ENCODE results near the gene PKN2. TPM values are rescaled to one million over a fixed set of nuclear protein-coding genes. Genes with fewer than 3 reads are reported as not detected.
"Not testable (repeated sequence)": the region's sequence is repeated elsewhere in the genome, so short reads cannot be mapped to it uniquely, and the experiment has no call there.

The PKN2 gene
- total RNA-seq, 1 donor from 2014 or later, result 59.0 TPM

DNA sequence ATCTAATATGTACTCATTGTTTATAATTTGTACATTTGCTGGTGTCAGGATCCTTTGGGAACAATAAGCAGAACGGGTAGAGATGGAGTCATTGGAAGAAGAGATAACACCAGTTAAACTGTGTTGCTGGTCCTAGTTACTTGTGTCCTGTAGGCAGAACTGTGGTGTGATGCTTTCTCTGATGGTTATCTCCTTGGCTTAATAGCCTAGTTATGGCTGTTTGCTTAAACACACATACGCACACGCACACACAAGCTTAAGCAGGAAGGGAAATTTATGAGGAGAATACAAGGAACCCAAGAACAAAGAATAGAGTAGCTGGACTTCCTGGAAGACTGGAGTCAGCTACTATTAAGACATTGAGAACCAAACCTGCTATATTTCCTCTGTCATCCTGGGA, 5.7 kb upstream of the PKN2 start:
- peak; percentile 24 for DNase-seq (ENCODE audit: low read depth)

DNA sequence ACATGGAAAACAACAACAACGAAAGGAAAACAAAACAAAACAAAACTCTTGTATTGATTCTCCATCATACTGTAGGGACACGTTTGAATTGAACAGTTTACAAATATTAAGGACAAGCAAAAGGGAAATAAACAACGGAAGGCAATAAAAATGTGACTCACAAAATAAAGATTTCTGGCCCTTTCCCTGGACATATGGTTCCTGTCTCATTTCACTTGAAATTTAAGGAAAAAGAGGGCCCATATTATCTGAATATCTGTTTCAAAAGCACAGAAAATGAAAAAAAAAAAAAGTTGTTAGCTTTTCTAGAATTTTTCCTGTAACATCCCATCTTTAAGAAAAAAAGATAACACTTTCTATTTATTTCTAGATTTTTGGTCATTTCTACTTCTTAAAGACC, 3.6 kb upstream of the PKN2 start:
- no peak for DNase-seq (ENCODE audit: low read depth)

DNA sequence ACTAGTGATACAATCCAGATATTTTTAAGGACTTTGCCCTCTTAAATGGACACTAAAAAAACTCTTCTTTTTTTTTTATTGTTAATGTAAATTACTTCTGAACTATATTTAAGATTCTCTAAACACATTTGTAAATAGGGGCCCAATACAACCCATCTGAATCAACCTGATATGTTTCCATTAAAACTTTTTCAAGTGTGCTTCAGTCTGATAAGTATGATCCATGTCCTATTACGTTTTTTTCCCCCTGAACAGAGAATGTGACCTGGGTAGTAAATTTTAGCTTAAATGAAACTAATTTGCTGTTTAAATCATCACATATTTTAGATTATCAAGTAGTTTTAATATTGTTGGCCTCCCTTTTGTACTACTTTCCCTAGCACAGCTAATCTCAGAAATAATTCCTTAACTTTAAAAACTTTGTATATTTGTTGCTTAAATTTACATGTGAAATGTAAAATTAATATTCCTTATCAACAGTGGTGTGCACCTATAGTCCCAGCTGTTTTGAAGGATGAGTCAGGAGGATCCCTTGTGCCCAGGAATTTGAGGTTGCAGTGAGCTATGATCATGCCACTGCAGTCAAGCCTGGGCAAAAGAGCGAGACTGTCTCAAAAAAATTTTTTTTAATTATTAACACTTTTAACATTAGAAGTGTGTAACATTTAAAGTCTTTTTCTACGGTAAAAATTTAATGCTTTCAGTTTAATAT, 3.0 kb upstream of the PKN2 start:
- DNase-seq (ENCODE audit: low read depth), result peak; percentile 21

DNA sequence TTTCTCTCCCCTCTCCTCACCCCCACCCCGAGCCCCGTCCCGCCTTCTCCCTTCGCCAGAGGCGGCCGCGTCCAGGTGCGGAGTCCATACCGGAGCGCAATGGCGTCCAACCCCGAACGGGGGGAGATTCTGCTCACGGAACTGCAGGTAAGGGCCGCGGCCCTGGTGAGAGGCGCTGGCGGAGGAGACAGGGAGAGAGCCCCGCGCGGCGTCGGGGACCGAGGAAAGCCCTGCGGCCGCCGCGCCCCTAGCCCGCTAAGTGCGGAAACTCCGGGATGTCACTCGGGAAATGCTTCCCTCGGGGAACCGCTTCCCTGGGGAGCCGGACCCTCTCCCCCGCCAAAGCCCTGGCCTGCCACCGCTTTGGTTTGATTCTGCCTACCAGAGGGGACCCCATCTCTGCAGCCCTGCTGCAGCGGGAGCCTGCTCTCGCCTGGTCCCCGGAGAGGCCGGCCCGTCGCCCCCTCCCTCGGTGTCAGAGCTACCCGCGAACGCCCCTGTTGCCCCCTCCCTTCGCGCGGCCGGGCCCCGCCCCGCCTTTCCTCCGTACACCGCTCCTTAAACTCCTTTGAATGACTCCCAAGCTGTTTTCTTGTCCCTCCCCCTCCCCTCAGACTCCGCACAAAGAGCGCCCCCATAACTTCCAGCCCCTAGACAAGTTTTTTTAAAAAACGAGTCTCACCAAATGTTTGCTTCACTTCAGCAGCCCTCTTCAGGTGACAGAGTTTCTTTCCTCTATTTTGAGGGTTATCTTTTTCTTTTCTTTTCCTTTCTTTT, 597 bp downstream of the PKN2 start:
- peak; percentile 34 for DNase-seq (ENCODE audit: low read depth)

DNA sequence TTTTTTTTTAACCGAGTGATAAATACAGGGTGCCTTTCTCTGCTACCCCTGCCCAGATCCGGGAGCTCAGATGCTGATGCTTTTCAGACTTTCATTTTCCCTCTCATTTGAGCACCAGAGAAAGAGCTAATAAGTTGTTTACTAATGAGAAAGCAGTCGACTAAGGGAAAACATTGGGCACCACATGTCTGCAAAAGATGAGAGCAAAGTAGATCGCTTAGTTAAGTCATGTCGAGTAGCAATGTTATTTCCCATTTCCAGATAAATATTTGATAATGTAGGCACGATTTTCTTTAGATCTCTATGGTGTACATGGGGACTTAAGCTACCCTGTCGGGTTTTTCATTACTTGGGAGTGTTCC, 1.2 kb downstream of the PKN2 start:
- DNase-seq (ENCODE audit: low read depth), result peak; percentile 9

DNA sequence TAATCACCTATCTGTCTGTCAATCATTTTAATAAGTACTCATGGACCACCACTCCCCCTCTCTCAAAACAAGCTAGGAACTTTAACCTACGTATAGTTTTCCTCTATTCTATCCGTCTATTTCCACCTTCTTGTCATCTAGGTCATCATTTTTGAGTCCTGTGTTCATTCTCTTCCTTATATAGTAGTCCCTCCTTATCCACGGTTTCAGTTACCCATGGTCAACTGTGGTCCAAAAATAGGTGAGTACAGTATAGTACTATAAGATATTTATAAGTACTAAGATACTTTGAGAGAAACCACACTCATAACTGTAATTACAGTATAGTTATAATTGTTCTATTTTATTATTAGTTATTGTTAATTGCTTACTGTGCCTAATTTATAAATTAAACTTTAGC, 7.5 kb downstream of the PKN2 start:
- no peak for DNase-seq (ENCODE audit: low read depth)

DNA sequence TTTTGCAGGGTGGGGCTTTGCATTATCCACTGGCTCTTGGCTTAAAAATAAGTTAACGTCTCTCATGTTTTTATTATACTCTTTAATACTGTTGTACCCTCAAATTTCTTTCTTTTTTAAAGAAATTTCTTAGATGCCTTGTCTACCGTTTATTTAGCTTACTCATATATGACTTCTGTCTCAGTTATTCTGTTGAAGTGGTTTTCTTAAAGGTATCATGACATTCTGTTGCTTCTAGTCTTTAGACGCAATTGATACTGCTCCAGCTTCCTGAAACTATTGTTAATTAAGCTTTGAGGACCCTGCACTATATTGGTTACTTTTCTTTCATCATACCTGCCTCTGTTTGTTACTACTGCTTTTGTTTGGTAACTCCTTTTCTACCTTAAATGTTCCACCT, 11.7 kb downstream of the PKN2 start:
- DNase-seq (ENCODE audit: low read depth), result no peak

DNA sequence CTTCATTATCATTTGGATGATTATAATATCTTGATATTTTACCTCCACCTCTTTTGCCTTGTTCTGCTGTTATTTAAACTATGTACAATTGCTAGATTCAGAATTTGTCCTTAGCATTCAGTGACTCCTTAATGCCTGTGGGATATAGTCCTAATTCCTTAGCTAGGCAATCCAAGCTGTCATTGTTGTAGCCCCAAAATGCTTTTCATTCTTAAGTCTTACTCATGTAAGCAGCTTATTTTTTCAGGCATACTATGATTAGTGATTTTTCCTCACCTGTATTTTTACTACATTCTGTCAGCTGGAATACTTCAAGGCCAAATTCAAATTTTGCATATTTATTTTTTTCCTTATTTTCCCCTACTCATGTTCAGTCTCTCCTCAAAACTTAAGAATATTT, 13.4 kb downstream of the PKN2 start:
- DNase-seq (ENCODE audit: low read depth), result peak; percentile 55

DNA sequence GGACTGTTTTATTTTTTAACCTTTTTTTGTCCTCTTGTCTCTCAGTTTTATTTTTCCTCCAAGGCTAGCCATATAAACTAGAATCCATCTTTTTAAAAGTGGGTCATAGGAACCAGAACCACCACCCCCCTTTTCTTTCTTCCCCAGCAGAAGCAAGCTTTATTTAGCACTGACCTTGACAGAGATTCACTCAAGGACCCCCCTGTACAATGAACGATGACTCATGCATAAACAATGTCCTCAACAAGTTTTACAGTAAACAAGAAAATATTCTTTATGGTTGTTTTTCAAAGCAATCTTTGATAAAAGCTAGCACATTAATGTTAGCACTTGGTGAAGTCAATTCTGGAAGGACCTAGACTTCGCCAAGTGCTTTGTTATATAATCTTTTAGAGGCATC, 14.1 kb downstream of the PKN2 start:
- DNase-seq (ENCODE audit: low read depth), result no peak

DNA sequence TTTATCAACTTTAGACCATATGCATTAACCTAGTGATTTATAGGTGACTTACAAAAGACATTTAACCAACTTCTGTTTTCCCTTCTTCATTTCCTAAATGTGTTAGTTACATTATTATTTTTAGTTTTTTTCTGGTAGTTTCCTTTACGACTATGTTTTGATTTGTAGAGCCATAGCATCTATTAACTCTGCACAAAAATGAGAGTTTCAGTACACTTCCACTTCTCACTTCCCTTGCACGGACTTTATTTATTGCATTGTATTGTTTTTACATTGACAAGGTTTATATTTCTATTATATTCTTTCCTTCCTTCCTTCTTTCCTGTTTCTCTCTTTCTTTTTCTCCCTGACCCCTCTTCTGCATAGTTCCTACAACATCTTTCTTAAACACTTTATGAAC, 14.7 kb downstream of the PKN2 start:
- DNase-seq (ENCODE audit: low read depth), result no peak

DNA sequence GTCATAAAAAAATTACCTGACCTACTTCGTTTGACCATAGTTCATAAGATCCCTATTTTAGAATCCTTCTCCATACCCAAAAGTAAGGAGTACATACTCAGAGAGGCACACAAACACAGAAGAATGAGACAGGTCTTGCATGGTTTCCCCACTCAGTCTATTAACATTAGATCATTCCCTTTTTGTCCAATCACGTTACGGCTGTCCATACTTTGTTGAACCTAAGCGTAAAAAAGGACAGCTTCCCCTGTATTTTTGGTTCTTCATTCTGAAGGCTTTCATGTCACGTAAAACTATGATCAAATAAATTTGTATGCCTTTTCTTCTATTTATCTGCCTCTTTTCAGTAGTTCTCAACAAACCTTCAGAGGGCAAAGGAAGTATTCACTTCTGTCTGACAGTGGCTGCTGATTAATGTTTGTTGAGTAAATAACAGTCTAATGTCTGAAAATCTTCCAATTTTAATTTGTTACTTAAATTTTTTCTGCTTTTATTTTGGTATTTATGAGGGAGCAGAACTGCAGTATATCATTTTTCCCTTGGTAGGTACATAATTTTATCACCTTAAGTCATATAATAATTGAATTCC, 16.4 kb downstream of the PKN2 start:
- no peak for DNase-seq (ENCODE audit: low read depth)

DNA sequence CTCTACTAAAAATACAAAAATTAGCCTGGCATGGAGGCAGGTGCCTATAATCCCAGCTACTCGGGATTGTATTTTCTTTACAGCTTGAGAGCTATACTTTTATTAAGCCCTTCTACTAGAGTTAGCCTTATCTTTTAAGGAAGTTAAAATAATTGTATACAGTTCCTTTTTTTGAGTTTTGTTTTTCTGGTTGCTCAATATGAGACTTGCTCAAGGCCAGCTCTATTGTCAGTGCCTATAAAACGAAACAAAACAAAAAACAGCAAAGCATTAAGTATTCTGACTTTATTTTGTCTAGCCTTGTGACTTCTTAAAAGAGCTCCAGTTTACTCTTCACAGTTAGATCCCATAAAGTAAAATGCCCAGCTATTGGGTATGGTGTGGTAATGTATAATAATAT, 17.2 kb downstream of the PKN2 start:
- DNase-seq (ENCODE audit: low read depth), result no peak

DNA sequence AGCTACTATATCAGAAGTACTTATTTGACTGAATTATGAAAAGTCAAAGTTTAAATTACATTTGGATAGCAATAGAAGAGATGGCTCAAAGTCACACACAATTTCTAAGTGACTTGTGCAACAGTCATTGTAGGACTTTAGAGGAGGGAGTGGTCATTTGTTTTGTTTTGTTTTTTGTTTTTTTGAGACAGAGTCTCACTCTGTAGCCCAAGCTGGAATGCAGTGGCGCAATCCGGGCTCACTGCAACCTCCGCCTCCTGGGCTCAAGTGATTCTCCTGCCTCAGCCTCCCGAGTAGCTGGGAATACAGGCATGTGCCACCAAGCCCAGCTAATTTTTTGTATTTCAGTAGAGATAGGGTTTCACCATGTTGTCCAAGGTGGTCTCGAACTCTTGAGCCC, 17.7 kb downstream of the PKN2 start:
- DNase-seq (ENCODE audit: low read depth), result not testable (repeated sequence)

DNA sequence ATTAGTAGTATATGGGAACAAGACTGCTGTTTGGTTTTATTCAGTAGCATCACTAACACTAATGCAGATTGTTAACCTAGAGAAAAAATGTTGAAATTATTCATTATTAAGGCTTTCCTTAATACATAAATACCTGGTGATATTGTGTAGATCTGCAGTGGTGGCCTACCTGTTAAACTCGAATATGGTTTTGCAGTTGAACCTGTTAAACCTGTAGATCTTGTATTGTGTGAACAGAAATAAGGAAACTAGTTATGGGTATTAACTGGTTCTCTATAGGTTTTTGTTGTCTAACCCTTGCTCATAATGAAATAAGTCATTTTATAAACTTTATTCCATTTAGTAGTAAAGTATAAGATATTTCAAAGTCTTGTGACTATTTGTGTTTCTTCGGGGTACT, 23.9 kb downstream of the PKN2 start:
- no peak for DNase-seq (ENCODE audit: low read depth)

DNA sequence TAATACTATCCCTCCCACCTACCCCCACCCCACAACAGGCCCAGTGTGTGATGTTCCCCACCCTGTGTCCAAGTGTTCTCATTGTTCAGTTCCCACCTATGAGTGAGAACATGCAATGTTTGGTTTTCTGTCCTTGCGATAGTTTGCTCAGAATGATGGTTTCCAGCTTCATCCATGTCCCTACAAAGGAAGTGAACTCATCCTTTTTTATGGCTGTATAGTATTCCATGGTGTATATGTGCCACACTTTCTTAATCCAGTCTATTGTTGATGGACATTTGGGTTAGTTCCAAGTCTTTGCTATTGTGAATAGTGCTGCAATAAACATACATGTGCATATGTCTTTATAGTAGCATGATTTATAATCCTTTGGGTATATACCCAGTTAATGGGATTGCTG, 28.8 kb downstream of the PKN2 start:
- DNase-seq (ENCODE audit: low read depth), result not testable (repeated sequence)

DNA sequence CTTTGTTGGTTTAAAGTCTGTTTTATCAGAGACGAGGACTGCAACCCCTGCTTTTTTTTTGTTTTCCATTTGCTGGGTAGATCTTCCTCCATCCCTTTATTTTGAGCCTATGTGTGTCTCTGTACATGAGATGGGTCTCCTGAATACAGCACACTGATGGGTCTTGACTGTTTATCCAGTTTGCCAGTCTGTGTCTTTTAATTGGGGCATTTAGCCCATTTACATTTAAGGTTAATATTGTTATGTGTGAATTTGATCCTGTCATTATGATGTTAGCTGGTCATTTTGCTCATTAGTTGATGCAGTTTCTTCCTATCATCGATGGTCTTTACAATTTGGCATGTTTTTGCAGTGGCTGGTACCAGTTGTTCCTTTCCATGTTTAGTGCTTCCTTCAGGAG, 32.5 kb downstream of the PKN2 start:
- not testable (repeated sequence) for DNase-seq (ENCODE audit: low read depth)

DNA sequence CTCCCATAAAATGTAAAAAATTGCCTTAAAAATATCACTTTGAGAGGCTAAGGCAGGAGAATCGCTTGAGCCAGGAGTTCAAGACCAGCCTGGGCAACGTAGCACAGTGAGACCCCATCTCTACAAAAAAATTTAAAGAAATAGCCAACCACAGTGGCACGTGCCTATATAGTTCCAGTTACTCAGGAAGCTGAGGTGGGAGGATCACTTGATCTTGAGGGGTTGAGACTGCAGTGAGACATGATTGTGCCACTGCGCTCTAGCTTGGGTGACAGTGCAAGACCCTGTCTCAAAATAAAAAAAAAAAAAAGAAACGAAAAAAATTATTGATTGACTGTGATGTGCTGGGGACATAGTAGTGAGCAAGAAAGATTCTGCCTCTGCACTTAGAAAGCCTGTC, 38.4 kb downstream of the PKN2 start:
- DNase-seq (ENCODE audit: low read depth), result no peak

DNA sequence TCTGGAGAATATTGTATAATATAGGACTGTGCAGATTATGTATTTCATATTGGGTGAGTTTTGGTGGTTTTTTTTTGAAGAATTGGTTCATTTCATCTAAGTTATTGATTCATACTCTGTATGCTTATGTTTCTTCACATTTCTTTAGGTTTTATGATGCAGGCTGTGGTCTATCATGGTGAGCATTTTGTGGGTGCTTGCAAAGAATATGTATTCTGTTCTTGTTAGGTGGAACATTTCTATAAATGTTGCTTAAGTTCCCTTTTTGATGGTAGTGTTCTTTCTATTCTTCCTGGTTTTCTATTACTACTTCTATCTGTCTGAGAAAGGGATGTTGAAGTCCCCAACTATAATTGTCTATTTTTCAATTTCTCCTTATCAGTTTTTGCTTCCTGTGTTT, 42.6 kb downstream of the PKN2 start:
- no peak for DNase-seq (ENCODE audit: low read depth)

DNA sequence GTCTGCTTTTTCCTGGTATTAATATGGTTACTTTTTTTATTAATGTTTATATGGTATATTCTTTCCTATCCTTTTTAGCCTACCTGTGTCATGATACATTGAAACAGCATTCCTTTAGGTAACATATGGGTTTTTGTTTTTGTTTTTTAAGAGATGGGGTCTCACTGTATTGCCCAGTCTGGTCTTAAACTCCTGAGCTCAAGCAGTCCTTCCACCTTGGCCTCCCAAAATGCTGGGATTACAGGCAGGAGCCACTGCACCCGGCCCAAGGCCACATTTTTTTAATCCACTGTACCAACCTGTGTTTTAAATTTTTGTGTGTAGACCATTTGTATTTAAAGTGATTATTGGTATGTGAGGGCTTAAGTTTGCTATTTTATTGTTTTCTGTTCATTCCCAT, 43.1 kb downstream of the PKN2 start:
- DNase-seq (ENCODE audit: low read depth), result no peak

DNA sequence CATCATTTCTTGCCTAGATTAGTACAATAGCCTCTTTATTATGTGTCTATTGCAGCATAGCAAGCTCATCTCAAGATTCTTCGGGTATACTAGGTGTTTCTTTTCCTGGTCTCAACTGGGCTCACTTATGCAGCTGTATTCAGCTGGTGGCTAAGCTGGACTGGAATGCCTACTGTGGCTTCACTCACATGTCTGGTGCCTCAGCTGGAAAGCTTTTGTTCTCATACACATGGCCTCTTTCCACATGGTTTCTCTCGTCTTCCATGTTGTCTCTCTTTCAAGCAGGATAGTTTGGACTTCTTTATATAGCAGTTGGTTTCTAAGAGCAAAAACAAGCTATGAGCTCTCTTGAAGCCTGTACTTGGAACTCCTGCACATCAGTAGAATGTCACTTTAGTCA, 45.2 kb downstream of the PKN2 start:
- DNase-seq (ENCODE audit: low read depth), result no peak

DNA sequence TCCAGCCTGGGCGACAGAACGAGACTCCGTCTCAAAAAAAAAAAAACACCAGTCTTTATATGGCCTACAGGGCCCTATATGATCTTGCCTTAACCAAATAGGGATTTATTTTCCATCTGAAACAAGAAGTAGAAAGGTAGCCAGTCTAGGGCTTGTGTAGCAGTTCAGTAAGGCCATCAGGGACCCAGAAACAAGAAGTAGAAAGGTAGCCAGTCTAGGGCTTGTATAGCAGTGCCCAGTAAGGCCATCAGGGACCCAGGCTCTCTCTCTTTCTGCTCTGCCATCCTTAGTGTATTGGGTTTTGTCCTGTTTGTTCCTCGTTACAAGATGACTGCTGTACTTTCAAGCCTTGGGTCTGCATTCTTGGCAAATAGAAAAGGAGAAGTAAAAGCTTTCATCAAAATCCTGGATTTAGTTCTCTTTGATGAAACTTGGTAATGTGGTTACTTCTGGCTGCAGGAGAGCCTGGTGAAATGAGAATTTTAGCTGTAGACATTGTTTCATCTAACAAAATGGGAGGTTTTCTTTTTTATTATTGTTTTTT, 46.1 kb downstream of the PKN2 start:
- no peak for DNase-seq (ENCODE audit: low read depth)

DNA sequence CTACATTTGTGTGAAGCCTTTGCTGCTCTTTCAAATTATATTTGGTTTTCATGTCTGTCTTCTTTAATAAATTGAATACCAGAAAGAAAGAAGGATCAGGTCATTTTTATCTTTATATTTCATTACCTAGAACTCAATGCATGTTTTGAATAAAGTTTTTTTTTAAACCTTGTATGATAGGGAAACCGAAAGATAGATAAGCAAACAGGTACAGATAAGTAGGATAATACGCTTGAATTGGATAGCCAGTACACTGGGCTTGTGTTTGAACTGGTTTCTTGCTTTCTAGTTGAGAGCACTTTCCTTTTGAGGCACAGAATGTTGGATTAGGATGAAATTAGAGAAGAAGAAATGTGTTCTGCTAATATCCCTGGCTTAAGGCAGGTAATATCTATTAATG, 46.9 kb downstream of the PKN2 start:
- no peak for DNase-seq (ENCODE audit: low read depth)
